NCI-H524 (cell line): Measurements from ENCODE around the gene SOAT1.
"Not testable (repeated sequence)": the region's sequence is repeated elsewhere in the genome, so short reads cannot be mapped to it uniquely, and the experiment has no call there.

ENCODE experiments used
- DNase-seq, 2 experiments: peaks; one replicate each; lab custom pipeline; 2025; lab: John Stamatoyannopoulos, UW

Gene SOAT1

GRCh38 chr1:179353546-179353945, 59.9 kb downstream of the SOAT1 start:
- DNase-seq: no peak

DNA sequence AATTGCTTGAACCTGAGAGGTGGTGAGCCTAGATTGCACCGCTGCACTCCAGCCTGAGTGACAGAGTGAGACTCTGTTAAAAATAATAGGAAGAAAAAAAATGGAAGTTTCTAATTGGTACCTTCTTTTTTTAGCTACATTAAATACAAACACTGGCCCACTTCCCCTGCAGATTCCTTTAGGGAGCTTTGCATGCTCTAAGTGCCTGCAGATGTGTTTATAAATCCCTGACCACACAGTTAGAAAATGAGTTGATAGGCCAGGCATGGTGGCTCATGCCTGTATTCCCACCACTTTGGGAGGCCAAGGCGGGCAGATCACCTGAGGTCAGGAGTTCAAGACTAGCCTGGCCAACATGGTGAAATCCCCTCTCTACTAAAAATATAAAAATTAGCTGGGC, 68.0 kb downstream of the SOAT1 start:
- not testable (repeated sequence) for DNase-seq

DNA sequence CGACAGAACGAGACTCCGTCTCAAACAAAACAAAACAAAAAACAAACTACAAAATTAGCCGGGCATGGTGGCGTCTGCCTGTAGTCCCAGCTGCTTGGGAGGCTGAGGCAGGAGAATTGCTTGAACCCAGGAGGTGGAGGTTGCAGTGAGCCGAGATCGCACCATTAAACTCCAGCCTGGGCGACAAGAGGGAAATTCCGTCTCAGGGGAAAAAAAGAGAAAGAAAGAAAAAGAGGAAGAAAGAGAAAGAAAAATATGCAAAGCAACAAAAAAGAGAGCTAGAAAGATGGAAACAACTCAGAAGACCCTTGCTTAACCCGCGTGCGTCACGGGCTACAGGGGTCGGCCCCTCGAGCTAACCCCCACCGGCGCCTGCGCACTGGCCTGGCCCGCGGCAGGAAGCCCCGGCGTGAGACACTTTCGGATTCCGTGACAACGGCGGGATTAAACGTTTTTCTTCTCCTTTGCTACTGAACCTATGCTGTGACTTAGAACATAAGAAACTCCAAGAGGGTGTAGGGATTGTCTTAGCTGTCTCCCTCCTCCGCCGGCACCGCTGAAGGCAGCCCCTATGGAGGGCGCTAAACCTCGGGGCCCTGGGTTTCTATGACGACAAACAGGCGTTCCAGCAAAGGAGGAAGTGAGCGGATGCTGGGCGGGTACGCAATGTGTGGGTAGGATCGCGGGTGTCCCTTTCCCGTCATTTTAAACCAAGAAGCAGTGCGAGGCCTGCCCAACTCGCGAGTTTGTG, 71.9 kb downstream of the SOAT1 start, which contains the start of gene AXDND1:
AXDND1 (plus strand) TSS at position 630 of the 751 bp plus-strand sequence. CDS start 539 bp downstream, outside the sequence.
- DNase-seq: peak; percentile 78 to 82

DNA sequence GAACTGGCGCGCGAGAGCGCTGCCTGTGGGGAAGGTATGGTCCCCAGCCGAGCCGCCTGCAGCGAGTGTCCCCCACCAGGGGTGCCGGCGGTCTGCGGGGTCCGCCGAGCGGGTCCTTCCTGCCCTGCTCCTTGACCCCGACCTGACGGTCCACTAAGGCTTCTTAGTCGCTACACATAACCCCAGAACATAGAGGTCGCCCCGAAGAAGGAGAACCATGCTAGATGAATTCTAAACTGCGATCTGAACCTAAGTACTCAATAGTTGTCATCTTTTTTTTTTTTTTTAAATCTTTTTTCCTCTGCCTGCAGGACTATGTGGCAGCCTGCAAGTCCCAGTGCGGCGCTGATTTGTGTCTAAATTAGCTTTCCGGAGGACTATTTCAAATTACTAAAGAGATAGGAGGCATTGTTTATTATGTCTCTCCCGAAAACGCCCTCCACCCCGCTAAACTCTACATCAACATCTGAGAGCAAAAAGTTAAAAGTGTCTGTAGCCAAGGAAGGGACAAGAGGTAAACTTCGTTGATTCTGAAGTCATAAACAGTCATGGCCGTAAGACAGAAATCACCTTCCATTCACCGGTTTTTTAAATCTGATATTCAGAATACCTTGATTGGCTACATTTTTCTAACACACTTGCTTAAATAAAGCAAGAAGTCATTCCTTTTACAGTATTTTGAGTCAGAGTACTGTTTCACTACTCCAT, 72.7 kb downstream of the SOAT1 start:
- no peak for DNase-seq

DNA sequence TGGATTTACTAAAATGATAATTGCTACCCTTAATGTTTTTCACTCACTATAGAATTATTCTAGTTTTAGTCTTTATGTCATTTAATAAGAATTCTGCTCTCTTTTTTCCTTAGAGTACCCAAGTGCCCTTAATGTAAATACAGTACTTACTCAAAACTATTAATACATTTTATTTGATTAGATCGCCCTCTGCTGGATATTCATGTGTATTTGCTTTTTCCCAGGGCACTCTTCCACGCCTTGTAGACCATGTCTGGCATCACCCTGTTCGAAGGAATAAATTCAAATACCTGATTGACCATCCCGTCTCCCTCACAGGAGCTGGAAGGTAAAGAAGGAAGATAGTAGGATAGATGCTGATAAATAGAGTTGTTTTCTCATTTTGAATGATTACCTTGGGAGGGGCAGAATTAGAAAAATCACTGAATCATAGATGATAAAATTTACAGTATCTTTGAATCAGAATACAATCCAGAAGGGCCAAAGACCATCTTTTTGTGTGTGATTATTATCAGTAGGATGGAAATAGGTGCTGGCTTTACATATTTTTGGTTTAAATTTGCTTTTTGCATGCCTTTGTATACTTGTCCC, 76.2 kb downstream of the SOAT1 start:
- peak; percentile 24 to 72 for DNase-seq

DNA sequence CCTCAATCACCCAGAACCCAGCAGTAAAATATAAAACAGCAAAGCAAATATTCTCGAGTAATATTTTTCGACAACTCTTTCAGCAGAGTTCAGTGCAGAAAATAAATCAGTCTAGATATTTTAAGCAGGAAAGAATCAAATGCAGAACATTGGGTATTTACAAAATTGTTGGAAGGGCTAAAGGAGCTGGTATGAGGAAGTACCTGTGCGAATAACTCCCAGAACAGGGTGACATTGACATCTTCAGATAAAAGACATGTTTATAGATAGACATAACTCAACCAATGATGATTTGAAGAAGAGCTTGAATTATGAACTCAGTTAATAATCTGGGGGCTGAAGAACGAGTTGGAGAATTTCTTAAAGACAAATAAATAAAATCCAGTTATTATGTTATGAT, 78.6 kb downstream of the SOAT1 start:
- DNase-seq: no peak

DNA sequence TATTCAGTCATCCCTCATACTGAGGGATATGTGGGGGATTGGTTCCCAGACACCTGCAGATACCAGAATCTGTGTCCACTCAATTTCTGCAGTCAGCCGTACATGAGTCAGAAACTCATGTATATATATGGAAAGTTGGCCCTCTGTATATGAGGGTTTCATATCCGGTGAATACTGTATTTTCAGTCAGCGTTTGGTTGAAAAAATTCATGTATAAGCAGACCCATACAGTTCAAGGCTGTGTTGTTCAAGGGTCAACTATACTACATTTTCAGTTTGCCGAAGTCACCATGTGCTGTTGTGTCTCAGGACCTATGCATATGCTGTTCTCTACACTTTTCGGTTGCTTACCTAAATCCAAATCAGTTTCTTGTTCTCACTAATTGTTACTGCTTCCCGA, 82.6 kb downstream of the SOAT1 start:
- no peak for DNase-seq

DNA sequence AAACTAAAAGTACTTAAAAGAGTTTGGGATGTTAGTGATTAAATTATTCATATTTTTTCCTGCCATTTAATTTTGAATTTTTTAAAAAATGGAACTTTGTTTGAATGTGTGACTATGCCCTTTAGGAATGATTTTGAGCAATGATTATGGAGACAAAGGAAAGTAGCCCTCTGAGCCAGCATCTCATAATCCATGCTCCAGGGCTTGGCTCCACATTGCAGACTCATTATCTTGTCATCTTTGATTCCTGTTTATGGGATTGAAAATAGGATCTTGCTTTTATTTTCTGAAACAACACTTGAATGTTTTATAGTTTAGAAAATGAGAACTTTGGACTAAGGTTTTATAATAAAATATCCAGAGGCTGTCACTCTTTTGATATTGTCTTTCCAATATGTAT, 86.7 kb downstream of the SOAT1 start:
- DNase-seq: no peak

GRCh38 chr1:179384027-179384426, 90.4 kb downstream of the SOAT1 start:
- DNase-seq: no peak

GRCh38 chr1:179385510-179385909, 91.9 kb downstream of the SOAT1 start:
- no peak for DNase-seq

- DNase-seq: no peak
These were observed 100.1 kb downstream of the SOAT1 start for GRCh38 chr1:179393721-179394120.

DNA sequence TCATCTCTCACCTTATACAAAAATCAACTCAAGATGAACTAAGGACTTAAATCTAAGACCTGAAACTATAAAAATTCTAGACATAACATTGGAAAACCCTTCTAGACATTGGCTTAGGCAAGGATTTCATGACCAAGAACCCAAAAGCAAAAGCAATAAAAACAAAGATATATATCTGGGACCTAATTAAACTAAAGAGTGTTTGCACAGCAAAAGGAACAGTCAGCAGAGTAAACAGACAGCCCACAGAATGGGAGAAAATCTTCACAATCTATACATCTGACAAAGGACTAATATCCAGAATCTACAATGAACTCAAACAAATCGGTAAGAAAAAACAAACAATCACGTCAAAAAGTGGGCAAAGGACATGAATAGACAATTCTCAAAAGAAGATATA, 105.8 kb downstream of the SOAT1 start:
- not testable (repeated sequence) for DNase-seq
